ENCODE data around the gene PRRX1. TPM values are rescaled to one million over a fixed set of nuclear protein-coding genes. Genes with fewer than 3 reads are reported as not detected.

Gene PRRX1
- total RNA-seq = 10 to 100 TPM; 64.4 to 79.6 TPM
- polyA plus RNA-seq (ENCODE audit: insufficient read length in 6 of 6) = 1 to 10 TPM in 4 of 6 donors, under 1 TPM in 2; 0.84 to 4.3 (median 1.9) TPM
- long read RNA-seq, donor 1 = 0 reads
- long read RNA-seq, donor 2, partial matches to known transcripts = 0 of 1 reads
- long read RNA-seq, donor 2, other reads (novel, unspliced or antisense) = 0 of 1 reads
- long read RNA-seq, donor 3 = 0 reads
- long read RNA-seq, donor 4, full-length matches to known transcripts = 2 of 4 reads
- long read RNA-seq, donor 4, partial matches to known transcripts = 1 of 4 reads
- long read RNA-seq, donor 4, other reads (novel, unspliced or antisense) = 1 of 4 reads
- long read RNA-seq, donor 5, partial matches to known transcripts = 0 of 1 reads
- long read RNA-seq, donor 5, other reads (novel, unspliced or antisense) = 0 of 1 reads
- long read RNA-seq, donor 6 = 0 reads
- long read RNA-seq, donor 7 = 0 reads
- long read RNA-seq, donor 8 = 0 reads
- long read RNA-seq, donor 9, partial matches to known transcripts = 0 of 1 reads
- long read RNA-seq, donor 9, other reads (novel, unspliced or antisense) = 0 of 1 reads
- long read RNA-seq, donor 10, partial matches to known transcripts = 0 of 1 reads
- long read RNA-seq, donor 10, other reads (novel, unspliced or antisense) = 0 of 1 reads
- long read RNA-seq, donor 11 = 0 reads
- long read RNA-seq, donor 12, full-length matches to known transcripts = 1 of 1 reads
- long read RNA-seq, donor 12, partial matches to known transcripts = 0 of 1 reads
- long read RNA-seq, donor 12, other reads (novel, unspliced or antisense) = 0 of 1 reads

DNA sequence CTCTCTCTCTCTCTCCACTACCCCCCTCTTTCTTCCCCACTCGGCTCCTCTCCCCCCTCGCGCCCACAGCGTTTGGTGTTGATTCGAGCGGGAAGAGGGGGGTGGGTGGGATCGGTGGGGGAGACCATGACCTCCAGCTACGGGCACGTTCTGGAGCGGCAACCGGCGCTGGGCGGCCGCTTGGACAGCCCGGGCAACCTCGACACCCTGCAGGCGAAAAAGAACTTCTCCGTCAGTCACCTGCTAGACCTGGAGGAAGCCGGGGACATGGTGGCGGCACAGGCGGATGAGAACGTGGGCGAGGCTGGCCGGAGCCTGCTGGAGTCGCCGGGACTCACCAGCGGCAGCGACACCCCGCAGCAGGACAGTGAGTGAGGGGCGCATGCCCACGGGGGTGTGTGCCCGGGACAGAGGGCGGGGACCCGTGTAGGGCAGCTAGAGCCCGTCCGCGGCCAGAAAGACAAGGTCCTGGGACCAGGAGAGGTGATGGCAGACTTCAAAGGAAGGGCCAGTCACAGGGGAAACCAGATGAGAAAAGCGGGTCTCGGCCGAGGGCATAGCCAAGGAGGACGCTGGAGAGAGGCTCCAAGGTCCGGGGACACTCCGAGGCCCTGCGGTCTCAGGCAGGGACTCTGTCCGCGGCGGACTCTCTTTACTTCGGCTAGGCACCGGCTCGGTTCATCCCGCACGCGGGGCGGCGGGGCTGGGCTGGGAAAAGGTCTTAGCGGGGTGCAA, at the start of gene PRRX1:
Gene PRRX1 (plus strand): TSS at position 39 of the 735 bp plus-strand sequence. CDS start 88 bp downstream, at position 127.
- Histone ChIP-seq H3K9me3 (no peaks in the 10 kb centered on the region), H3K27ac (peak within 1 kb of the TSS; percentile 66 to 87), H3K4me1 (peaks cover 0 to 17% of the 10 kb centered on the region in 2 donors), H3K27me3 (peaks cover 70 to 100% of the 10 kb centered on the region in 2 donors), H3K36me3 (no peaks in the 10 kb centered on the region), H3K4me3 (peak within 1 kb of the TSS; percentile 43 to 49)
- intact Hi-C loops (cut with DNase I) = no loop called here
- ATAC-seq = peak; percentile 41
- TF ChIP-seq, protein P1, sequence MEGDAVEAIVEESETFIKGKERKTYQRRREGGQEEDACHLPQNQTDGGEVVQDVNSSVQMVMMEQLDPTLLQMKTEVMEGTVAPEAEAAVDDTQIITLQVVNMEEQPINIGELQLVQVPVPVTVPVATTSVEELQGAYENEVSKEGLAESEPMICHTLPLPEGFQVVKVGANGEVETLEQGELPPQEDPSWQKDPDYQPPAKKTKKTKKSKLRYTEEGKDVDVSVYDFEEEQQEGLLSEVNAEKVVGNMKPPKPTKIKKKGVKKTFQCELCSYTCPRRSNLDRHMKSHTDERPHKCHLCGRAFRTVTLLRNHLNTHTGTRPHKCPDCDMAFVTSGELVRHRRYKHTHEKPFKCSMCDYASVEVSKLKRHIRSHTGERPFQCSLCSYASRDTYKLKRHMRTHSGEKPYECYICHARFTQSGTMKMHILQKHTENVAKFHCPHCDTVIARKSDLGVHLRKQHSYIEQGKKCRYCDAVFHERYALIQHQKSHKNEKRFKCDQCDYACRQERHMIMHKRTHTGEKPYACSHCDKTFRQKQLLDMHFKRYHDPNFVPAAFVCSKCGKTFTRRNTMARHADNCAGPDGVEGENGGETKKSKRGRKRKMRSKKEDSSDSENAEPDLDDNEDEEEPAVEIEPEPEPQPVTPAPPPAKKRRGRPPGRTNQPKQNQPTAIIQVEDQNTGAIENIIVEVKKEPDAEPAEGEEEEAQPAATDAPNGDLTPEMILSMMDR (IDR thresholded peaks at IDR 0.05) = no peak
- peak in 1 of 4 donors; percentile 77 for DNase-seq

DNA sequence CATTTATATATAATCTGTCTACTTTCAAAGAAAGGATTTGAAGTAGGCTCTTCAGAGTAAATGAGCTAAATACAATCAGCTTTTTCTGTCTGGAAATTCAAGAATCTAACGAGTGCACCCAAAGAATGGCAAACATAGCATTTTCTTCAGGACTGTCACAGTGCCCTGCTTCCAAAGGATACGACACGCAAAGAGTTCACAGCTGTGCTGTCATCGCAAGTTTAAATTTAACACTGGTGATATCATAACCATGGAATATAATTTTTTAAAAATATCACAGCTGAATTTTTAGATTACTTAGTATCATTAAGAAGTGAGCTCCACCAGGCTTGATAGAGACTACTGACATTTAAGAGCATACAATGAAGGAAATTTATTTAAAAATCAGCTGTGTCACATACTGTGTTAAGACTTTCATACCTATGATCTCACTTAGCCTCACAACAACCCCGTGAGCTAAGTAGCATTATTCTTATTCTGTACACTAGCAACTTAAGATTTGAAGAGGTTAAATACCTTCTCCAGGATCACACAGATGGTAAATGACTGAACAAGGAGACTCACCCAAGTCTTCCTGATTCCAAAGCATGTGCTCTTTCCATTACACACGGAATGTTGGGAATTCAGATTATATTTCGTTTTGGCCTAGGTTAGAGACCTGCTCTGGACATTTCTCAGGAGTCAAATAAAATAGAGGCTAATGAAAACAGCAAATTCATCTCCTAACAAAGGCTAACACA, 46.2 kb upstream of the PRRX1 start:
- H3K27ac ChIP-seq = no peak overlapping the region
- no peaks in the 10 kb centered on the region for H3K36me3 ChIP-seq
- no peaks in the 10 kb centered on the region for H3K4me1 ChIP-seq
- ATAC-seq = no peak
- DNase-seq = no peak
- no peaks in the 10 kb centered on the region for H3K27me3 ChIP-seq
- TF ChIP-seq, protein P1 (IDR thresholded peaks at IDR 0.05) = no peak
- peaks cover 0 to 1% of the 10 kb centered on the region in 2 donors for H3K9me3 ChIP-seq
- H3K4me3 ChIP-seq = no peak overlapping the region
- intact Hi-C loops (cut with DNase I) = no loop called here

DNA sequence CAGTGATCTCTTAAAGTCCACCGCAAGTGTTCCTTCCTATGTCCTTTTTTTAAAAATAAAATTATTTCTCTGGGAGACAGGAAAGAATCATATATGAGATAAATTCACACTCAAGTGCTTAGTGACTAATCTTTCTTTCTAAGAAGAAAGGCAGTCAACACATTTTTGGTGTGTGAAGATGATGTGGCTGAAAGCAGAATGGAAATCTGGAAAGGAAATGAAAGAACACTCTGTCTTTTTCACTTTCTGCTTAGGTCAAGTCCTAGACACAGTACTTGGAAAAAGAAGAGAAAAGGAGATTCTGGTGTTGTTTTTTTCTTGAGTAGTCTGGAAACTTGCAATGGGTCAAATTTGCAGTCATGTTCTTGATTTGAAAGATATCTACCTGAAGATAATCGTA, 45.5 kb upstream of the PRRX1 start:
- H3K9me3 ChIP-seq = no peaks in the 10 kb centered on the region
- intact Hi-C loops (cut with DNase I) = no loop called here
- no peaks in the 10 kb centered on the region for H3K27me3 ChIP-seq
- DNase-seq = no peak
- no peak overlapping the region for H3K27ac ChIP-seq
- ATAC-seq = no peak
- H3K4me1 ChIP-seq = no peaks in the 10 kb centered on the region
- TF ChIP-seq, protein P1 (IDR thresholded peaks at IDR 0.05) = no peak
- no peaks in the 10 kb centered on the region for H3K36me3 ChIP-seq
- no peak overlapping the region for H3K4me3 ChIP-seq

DNA sequence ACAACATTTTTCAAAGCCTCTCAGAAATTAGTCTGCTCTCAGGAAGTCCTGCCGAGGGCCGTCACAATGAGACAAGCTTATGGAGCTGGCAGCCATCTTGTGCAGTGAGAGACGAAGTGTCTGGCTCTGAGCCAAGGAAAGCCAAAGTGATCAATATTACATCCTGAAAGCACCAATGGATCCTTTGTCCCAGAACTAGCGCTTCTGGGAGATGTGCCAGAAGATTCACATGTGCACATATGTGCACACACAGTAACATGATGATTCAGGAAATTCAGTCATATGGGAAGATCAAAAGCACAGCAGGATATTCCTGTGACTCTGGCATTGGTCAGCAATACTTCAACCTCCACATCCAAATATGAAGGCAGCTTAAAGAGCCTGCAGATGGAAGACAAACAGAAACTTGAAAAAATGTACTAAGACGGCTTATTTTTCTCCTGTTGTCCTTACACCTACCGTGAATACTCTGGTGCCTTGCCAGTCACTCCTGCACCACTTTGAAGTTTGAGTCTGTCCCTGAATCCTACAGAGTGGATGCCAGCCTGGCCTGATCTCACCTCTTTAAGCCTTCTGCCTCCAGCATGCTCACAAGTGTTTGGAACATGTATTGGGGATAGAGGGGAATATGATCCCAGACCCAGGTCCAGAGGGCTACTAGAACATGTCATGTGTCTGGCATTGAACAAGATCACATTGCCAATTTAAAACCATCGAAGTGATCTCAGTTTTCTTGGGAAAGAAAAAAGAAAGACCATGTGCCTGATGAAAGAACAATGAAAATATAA, 44.5 kb upstream of the PRRX1 start:
- intact Hi-C loops (cut with DNase I) = no loop called here
- no peaks in the 10 kb centered on the region for H3K27me3 ChIP-seq
- H3K4me1 ChIP-seq = no peaks in the 10 kb centered on the region
- TF ChIP-seq, protein P1 (IDR thresholded peaks at IDR 0.05) = no peak
- no peaks in the 10 kb centered on the region for H3K9me3 ChIP-seq
- ATAC-seq = no peak
- no peak overlapping the region for H3K4me3 ChIP-seq
- DNase-seq = no peak
- no peak overlapping the region for H3K27ac ChIP-seq
- H3K36me3 ChIP-seq = no peaks in the 10 kb centered on the region

All from left lung (tissue), 14 donors.